Measurements from ENCODE around the gene CFTR. TPM values are rescaled to one million over a fixed set of nuclear protein-coding genes. Genes with fewer than 3 reads are reported as not detected.

Gene CFTR
- total and polyA plus RNA-seq, 2 of the 8 experiments (the other 6 are each of a cell fraction or from before 2014, with no cell fraction given): 1.2 to 1.6 TPM

DNA sequence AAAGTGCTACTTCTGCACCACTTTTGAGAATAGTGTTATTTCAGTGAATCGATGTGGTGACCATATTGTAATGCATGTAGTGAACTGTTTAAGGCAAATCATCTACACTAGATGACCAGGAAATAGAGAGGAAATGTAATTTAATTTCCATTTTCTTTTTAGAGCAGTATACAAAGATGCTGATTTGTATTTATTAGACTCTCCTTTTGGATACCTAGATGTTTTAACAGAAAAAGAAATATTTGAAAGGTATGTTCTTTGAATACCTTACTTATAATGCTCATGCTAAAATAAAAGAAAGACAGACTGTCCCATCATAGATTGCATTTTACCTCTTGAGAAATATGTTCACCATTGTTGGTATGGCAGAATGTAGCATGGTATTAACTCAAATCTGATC lies 110.4 kb downstream of the CFTR start:
- no peak overlapping the region for H2BK12ac ChIP-seq (ENCODE audit: low read depth, low read length)
- no peaks in the 10 kb centered on the region for H3K36me3 ChIP-seq (ENCODE audit: control insufficient read depth in 2 of 4, insufficient read depth in 4 of 4, low read length in 3 of 4)
- H2AFZ ChIP-seq (ENCODE audit: low read length): no peak overlapping the region
- H3K4me1 ChIP-seq (replicated peaks in 1 of 4; ENCODE audit: control insufficient read depth in 3 of 4, insufficient read depth in 4 of 4, low read length in 3 of 4): peaks cover 0 to 2% (median 2%) of the 10 kb centered on the region in 4 experiments; a peak in 2 of 7 replicates
- WGBS, 2 experiments (ENCODE audit: extremely low coverage in 1 of 2, insufficient coverage in 1 of 2, insufficient read length in 1 of 2, insufficient replicate concordance in 2 of 2, low coverage in 1 of 2, low lambda C conversion rate in 2 of 2, missing lambda C conversion rate in 1 of 2): 91% methylated on average over 1 of the region's 1 CpG; no CpG with 5 or more reads in 1 of the 2 experiments
- H3K4me2 ChIP-seq (ENCODE audit: insufficient read depth in 1 of 2, low read depth in 2 of 2, low read length in 2 of 2): no peak overlapping the region
- DNase-seq (ENCODE audit: low read depth in 1 of 2, low spot score in 2 of 2) (no peak), FAIRE-seq (no peak)
- no peak overlapping the region for H3K14ac ChIP-seq (ENCODE audit: insufficient read length)
- H4K20me1 ChIP-seq (replicated peaks in 1 of 2; ENCODE audit: control insufficient read depth in 1 of 2, insufficient read depth in 2 of 2, low read length in 2 of 2): no peaks in the 10 kb centered on the region
- no peak overlapping the region for H4K5ac ChIP-seq (ENCODE audit: insufficient read length, low read depth, low read length)
- H3K18ac ChIP-seq (ENCODE audit: extremely low read depth, low read length): no peak overlapping the region
- H2BK15ac ChIP-seq (ENCODE audit: low read length): no peak overlapping the region
- H3K9me3 ChIP-seq (ENCODE audit: insufficient read depth in 2 of 2, low read depth in 1 of 2, low read length in 1 of 2): no peaks in the 10 kb centered on the region
- no peak overlapping the region for H3K23ac ChIP-seq (ENCODE audit: insufficient read length)
- H3K79me2 ChIP-seq (ENCODE audit: control insufficient read depth in 1 of 2, insufficient read depth in 2 of 2, low read length in 2 of 2): no peaks in the 10 kb centered on the region
- no peaks in the 10 kb centered on the region for H3K23me2 ChIP-seq (ENCODE audit: low read depth, low read length)
- no peak overlapping the region for H3K9ac ChIP-seq (replicated peaks in 1 of 4; ENCODE audit: extremely low read depth in 1 of 4, low read depth in 3 of 4, low read length in 3 of 4)
- H3K27me3 ChIP-seq (replicated peaks in 1 of 4; ENCODE audit: control insufficient read depth in 3 of 4, extremely low read depth in 1 of 4, insufficient read depth in 3 of 4, low read length in 3 of 4): no peaks in the 10 kb centered on the region
- no peak overlapping the region for H3K4me3 ChIP-seq (ENCODE audit: extremely low read depth in 1 of 4, insufficient read depth in 2 of 4, low read depth in 3 of 4, low read length in 4 of 4)
- H2BK120ac ChIP-seq (replicated peaks; ENCODE audit: low read depth, low read length): no peak overlapping the region
- CTCF ChIA-PET (ENCODE audit: partially characterized antibody): no interaction called here
- no peak overlapping the region for H3K27ac ChIP-seq (ENCODE audit: low read depth, low read length)
- H2BK5ac ChIP-seq (ENCODE audit: low read depth, low read length): no peak overlapping the region
- TF ChIP-seq TAF1 (IDR thresholded peaks at IDR 0.05; ENCODE audit: low read depth, low read length): no peak
- TF ChIP-seq SAP30 (IDR thresholded peaks at IDR 0.05; ENCODE audit: insufficient read depth, insufficient replicate concordance, low read length): no peak
- TF ChIP-seq YY1 (IDR thresholded peaks at IDR 0.05; ENCODE audit: low read depth, low read length): no peak
- no peak for TF ChIP-seq MAFK (IDR thresholded peaks at IDR 0.05; ENCODE audit: low read depth, low read length)
- no peak for TF ChIP-seq SIN3A (conservative IDR thresholded peaks at IDR 0.05 in 1 of 2, IDR thresholded peaks at IDR 0.05 in 1 of 2; ENCODE audit: low read depth in 1 of 2, low read length in 2 of 2)
- TF ChIP-seq BACH1 (IDR thresholded peaks at IDR 0.05; ENCODE audit: low read length): no peak
- no peak for TF ChIP-seq RNF2 (IDR thresholded peaks at IDR 0.05; ENCODE audit: borderline replicate concordance, low read depth, low read length, missing control alignments, poor library complexity, severe bottlenecking)
- no peak for TF ChIP-seq POLR2A (IDR thresholded peaks at IDR 0.05; ENCODE audit: control extremely low read depth in 1 of 2, low read depth in 2 of 2, low read length in 2 of 2)
- TF ChIP-seq EP300 (IDR thresholded peaks at IDR 0.05; ENCODE audit: borderline replicate concordance in 1 of 2, low read depth in 2 of 2, low read length in 2 of 2): no peak
- TF ChIP-seq TCF12 (IDR thresholded peaks at IDR 0.05; ENCODE audit: low read depth, low read length): no peak
- no peak overlapping the region for H2AK5ac ChIP-seq (ENCODE audit: low read depth, low read length)
- no peak overlapping the region for H3K4ac ChIP-seq (replicated peaks; ENCODE audit: insufficient read length, low read depth, low read length)
- no peak overlapping the region for H2BK20ac ChIP-seq (ENCODE audit: low read length)
- H4K8ac ChIP-seq (ENCODE audit: extremely low read depth, insufficient read depth, low read length): no peak overlapping the region
- H4K91ac ChIP-seq (replicated peaks; ENCODE audit: insufficient read length, low read length): no peak overlapping the region
- H3K79me1 ChIP-seq (ENCODE audit: low read depth, low read length): no peaks in the 10 kb centered on the region
- POLR2A ChIA-PET (ENCODE audit: partially characterized antibody): no interaction called here
- no peak overlapping the region for H3K56ac ChIP-seq (replicated peaks; ENCODE audit: insufficient read length, low read depth, low read length)
